Mesothelial cell of epicardium (in vitro differentiated cells): Measurements from ENCODE around the gene JAG2. TPM values are rescaled to one million over a fixed set of nuclear protein-coding genes. Genes with fewer than 3 reads are reported as not detected.

Experiments used
- DNase-seq, 2 experiments: peaks; one replicate each; pipeline ENCODE4 v3.0.0; 2021; ENCODE audit warnings: low spot score in 2 of 2; ENCODE audit not compliant: unreplicated experiment in 2 of 2
- H3K27ac Mint-ChIP-seq: 2 replicates; pipeline ENCODE4 v1.8.0; 2021; ENCODE audit warnings: mixed read lengths
- H3K27me3 Mint-ChIP-seq: 2 replicates; pipeline ENCODE4 v1.8.0; 2021; ENCODE audit warnings: low read depth, mixed read lengths
- H3K36me3 Mint-ChIP-seq: 2 replicates; pipeline ENCODE4 v1.8.0; 2021; ENCODE audit warnings: mixed read lengths
- H3K4me1 Mint-ChIP-seq: 2 replicates; pipeline ENCODE4 v1.8.0; 2021; ENCODE audit warnings: mixed read lengths
- H3K4me3 Mint-ChIP-seq: 2 replicates; pipeline ENCODE4 v1.8.0; 2021; ENCODE audit warnings: mild to moderate bottlenecking, moderate library complexity, mixed read lengths
- H3K9me3 Mint-ChIP-seq: 2 replicates; pipeline ENCODE4 v1.8.0; 2021; ENCODE audit warnings: mixed read lengths
- total RNA-seq: library from RNA; stranded (reverse); gene quantifications from 3 replicates; pipeline ENCODE4 v1.2.1, GENCODE V29; 2021
- TF ChIP-seq, protein P1 (sequence below): fragments of 200-600 bp; sonication (generic); IDR thresholded peaks from one replicate; pipeline ENCODE4 v1.5.0; 2021; ENCODE audit warnings: antibody characterized with exemption; ENCODE audit not compliant: unreplicated experiment

JAG2 gene
- total RNA-seq, 1 donor from 2014 or later = 38.9 TPM

DNA sequence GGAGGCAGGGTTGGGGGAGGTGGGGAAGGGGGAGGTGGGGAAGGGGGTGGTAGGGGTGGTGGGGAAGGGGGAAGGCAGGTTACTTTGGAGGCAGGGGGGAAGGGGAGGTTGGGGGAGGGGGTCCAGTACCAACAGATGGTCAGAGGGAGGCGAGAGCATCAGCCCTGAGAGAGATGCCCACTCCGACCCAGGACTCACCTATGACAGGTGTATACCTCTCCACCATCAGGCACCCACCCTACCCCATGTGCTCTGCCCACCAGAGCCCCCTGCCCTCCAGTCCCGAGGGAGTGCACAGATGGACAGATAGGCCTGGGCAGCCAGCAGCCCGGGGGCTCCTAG lies 18.6 kb downstream of the JAG2 start:
- no peaks in the 10 kb centered on the region for H3K4me1 Mint-ChIP-seq
- no peak overlapping the region for H3K27ac Mint-ChIP-seq
- H3K9me3 Mint-ChIP-seq = no peaks in the 10 kb centered on the region
- H3K4me3 Mint-ChIP-seq = no peak overlapping the region
- TF ChIP-seq, protein P1, sequence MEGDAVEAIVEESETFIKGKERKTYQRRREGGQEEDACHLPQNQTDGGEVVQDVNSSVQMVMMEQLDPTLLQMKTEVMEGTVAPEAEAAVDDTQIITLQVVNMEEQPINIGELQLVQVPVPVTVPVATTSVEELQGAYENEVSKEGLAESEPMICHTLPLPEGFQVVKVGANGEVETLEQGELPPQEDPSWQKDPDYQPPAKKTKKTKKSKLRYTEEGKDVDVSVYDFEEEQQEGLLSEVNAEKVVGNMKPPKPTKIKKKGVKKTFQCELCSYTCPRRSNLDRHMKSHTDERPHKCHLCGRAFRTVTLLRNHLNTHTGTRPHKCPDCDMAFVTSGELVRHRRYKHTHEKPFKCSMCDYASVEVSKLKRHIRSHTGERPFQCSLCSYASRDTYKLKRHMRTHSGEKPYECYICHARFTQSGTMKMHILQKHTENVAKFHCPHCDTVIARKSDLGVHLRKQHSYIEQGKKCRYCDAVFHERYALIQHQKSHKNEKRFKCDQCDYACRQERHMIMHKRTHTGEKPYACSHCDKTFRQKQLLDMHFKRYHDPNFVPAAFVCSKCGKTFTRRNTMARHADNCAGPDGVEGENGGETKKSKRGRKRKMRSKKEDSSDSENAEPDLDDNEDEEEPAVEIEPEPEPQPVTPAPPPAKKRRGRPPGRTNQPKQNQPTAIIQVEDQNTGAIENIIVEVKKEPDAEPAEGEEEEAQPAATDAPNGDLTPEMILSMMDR = no peak
- no peaks in the 10 kb centered on the region for H3K36me3 Mint-ChIP-seq
- DNase-seq = no peak
- no peaks in the 10 kb centered on the region for H3K27me3 Mint-ChIP-seq

DNA sequence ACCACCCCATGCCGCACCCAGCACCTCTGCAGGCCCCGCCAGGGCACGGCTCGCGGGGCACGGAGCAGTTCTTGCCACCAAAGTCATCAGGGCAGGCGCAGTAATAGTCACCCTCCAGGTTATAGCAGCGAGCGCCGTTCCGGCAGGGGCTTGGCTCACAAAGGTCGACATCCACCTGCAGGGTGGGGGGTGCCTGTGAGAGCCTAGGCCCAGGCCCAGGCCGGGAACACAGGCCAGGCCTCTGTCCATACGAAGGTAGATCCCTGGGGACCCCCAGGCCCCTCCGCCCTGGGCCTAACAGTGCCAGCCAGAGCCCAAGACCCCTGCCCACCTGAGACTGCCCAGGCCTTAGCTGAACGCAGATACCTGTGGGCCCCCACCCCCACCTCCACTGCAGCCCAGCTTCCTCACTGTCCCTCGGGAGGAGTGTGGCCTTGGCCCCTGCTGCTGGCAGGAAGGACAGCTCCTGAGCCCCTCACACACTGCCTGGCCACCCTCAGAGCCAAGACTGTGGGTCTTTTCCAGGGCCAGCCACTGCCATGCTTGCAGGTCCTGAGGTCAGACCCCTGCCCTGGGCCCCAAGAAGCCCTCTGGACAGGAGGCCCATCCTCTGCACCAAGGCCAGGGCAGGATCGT lies 19.3 kb downstream of the JAG2 start:
- no peak for DNase-seq

DNA sequence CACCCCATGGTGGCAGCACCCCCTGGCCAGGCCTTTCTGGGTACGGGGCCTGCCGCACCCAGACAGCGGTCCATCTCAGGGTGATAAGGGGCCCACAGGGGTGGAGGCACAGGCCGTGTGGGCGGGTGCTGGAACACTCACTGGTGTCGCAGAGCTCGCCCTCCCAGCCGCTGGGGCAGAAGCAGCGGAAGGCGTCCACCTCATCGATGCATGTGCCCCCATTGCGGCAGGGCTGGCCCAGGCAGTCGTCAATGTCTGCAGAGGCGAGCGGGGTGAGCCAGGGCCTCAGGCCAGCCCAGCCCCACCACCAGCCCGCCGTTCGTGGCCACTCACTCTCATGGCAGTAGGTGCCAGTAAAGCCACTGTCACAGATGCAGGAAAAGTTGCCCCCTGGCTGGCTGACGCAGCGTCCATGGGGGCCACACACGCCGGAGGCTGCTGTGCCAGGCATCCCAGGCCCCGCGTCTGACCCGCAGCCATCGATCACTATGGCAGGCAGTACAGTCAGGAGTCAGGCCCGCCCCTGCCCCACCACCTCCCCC lies 19.9 kb downstream of the JAG2 start:
- Mint-ChIP-seq H3K36me3 (no peaks in the 10 kb centered on the region), H3K27ac (no peak overlapping the region), H3K4me3 (no peak overlapping the region), H3K4me1 (no peaks in the 10 kb centered on the region), H3K27me3 (no peaks in the 10 kb centered on the region), H3K9me3 (no peaks in the 10 kb centered on the region)
- DNase-seq = no peak
- TF ChIP-seq, protein P1 = no peak

More for the DNA sequence above, 19.3 kb downstream of the JAG2 start:
- Mint-ChIP-seq H3K9me3 (no peaks in the 10 kb centered on the region), H3K4me1 (no peaks in the 10 kb centered on the region), H3K4me3 (no peak overlapping the region), H3K27ac (no peak overlapping the region), H3K27me3 (no peaks in the 10 kb centered on the region), H3K36me3 (no peaks in the 10 kb centered on the region)
- TF ChIP-seq, protein P1 = no peak

DNA sequence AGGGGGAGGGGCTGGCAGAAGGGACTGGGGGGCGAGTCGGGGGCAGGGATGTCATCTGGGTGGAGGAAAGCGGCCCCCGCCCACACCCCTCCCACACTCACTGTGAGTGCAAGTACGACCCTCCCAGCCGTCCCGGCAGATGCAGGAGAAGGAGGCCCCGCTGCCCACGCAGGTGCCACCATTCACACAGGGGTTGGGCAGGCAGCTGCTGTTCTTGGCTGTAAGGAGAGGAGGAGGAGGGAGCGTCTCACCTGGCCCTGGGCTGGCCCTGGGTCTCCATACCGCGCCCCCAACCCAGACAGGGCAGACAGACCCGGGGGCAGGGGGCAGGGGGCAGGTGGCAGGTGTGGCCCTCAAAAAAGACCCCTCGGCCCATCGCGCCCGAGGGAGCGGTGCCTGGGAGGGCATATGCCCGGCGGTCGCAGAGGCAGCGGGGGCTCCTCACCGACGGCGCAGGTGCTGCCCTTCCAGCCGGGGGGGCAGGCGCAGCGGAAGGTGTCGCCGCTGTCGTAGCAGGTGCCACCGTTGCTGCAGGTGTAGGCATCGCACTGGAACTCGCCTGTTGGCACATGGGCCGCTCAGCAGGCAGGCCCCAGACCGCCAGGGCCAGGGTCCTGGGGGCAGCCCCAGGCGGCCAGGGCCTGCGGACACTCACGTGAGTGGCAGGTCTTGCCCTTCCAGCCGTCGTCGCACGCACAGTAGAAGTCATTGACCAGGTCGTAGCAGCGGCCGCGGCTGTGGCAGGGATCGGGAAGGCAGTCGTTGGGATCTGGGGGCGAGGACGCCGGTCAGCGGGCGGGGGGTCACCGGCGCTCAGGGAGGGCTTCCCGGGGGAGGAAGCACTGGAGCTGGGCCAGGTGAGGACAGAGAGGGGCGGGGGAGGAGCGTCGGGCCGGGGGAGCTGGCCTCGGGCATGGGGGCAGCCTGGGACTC lies 20.6 kb downstream of the JAG2 start:
- DNase-seq = no peak

DNA sequence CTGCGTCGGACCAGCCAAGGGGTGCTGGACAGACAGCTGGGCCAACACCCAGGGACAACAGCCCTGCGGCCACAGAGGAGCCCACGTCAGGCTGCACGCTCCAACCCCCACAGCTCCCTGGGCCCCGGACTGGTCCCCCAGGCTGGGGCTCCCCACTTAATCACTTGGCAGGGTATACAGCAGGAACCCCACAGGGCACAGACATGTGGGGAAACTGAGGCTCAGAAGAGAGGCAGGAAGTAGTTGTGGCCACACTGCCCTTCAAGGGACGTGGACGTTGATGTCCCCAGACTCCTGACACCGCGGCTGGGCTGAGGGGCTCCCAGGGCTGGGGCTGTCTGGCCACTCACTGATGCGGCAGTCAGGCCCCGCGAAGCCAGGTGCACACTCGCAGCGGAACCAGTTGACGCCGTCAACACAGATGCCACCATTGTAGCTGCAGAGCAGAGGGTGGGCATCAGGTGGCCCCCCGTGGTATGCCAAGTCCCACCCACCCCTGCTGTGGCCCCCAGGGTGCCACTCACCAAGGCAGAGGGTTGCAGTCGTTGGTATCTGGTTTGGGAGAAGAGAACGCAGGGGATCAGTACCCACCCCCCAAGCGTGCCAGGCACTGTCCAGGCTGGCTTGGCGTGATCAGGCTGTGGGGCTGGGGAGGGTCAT lies 21.5 kb downstream of the JAG2 start:
- H3K36me3 Mint-ChIP-seq = peaks cover 3% of the 10 kb centered on the region
- TF ChIP-seq, protein P1 = no peak
- no peaks in the 10 kb centered on the region for H3K9me3 Mint-ChIP-seq
- H3K4me3 Mint-ChIP-seq = no peak overlapping the region
- no peaks in the 10 kb centered on the region for H3K4me1 Mint-ChIP-seq
- H3K27ac Mint-ChIP-seq = no peak overlapping the region
- no peak for DNase-seq
- no peaks in the 10 kb centered on the region for H3K27me3 Mint-ChIP-seq

More for the DNA sequence above, 20.6 kb downstream of the JAG2 start:
- Mint-ChIP-seq H3K27ac (no peak overlapping the region), H3K4me3 (no peak overlapping the region), H3K36me3 (no peaks in the 10 kb centered on the region), H3K4me1 (no peaks in the 10 kb centered on the region), H3K27me3 (no peaks in the 10 kb centered on the region), H3K9me3 (no peaks in the 10 kb centered on the region)
- TF ChIP-seq, protein P1 = no peak
